Choroid plexus epithelial cell (primary cell): ENCODE measurements around the gene OR4E2.

Experiments used
- DNase-seq: peaks from one replicate; pipeline ENCODE4 v3.0.0-alpha.2; 2010; ENCODE audit warnings: low read depth
- H3K4me3 ChIP-seq: 2 replicates; pipeline ENCODE4 v1.5.1; 2011; ENCODE audit warnings: low read depth, mild to moderate bottlenecking, control low read depth, low read length, moderate library complexity
- CTCF ChIP-seq: conservative IDR thresholded peaks from 2 replicates; pipeline ENCODE4 v1.5.1; 2011; ENCODE audit warnings: low read depth, mild to moderate bottlenecking, control low read depth, inconsistent platforms, low read length, moderate library complexity

The OR4E2 gene

DNA sequence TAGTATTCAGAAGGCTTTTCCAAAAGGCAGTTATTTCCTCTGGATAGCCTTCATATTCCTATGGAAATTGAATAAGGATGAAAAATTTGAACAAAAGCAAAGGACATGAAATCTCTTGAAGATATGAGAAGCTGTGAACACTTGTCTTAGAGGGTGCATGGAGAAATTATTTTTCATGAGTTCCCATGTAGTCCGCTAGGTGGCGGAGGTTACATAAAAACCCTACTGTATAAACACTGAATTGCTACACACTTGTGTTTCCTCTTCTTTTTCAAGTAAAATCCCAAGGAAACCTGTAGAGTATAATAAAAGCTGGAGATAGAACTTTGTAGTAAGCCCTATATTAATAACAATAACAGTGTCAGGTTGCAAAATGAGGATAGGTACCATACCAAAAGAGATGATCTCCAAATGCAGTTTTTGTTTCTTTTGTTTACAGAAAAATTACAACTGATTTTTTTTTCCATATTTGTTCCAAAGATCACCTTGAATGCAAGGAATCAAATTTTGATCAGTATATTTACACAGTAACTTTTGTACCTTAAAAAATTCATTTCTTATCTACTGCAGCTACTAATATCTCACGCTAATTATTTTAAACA lies 57.8 kb downstream of the OR4E2 start:
- peak; percentile 76 for DNase-seq
- no peak overlapping the region for H3K4me3 ChIP-seq
- TF ChIP-seq CTCF: peak; percentile 71

DNA sequence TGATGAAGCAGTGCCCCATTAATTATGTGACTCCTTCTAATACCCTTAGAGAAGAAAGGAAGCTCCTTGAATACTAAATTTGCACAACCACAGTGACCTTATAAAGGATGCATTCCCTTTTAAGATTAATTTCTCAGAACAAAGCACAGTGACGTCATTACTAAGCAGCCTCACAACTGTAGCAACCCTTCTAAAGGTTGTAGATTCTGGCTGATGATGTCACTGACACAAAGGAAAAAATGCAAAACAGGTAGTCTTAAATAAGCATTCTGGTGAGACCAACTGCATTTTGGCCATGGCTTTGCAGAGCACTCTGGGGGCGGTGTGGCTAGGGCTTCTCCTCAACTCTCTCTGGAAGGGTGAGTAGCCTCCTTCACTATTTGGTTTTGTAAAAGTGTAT lies 58.4 kb downstream of the OR4E2 start:
- no peak for DNase-seq
- no peak for TF ChIP-seq CTCF
- no peak overlapping the region for H3K4me3 ChIP-seq

DNA sequence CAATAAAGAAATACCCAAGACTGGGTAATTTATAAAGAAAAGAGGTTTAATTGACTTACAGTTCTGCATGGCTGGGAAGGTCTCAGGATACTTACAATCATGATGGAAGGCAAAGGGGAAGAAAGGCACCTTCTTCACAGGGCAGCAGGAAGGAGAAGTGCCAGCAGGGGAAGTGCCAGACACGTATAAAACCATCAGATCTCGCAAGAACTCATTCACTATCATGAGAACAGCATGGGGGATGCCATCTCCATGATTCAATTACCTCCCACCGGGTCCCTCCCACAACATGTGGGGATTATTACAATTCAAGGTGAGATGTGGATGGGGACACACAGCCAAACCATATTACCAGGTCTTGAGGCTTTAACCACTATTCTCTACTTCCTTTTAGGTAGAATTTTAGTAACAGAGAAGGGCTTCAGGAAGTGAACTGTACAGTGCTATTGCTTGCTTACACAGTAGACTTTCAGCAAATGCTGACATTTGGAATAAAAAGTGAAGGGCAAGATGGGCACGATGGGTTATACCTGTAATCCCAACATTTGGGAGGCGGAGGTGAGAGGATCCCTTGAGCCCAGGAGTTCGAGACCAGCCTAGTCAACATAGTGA lies 60.8 kb downstream of the OR4E2 start:
- TF ChIP-seq CTCF: no peak
- no peak for DNase-seq
- no peak overlapping the region for H3K4me3 ChIP-seq
